Retinal pigment epithelial cell (primary cell): ENCODE results near the gene ILF2.
"Not testable (repeated sequence)": the region's sequence is repeated elsewhere in the genome, so short reads cannot be mapped to it uniquely, and the experiment has no call there.

Experiments used
- DNase-seq: peaks from one replicate; pipeline ENCODE4 v3.0.0-alpha.2; 2010; ENCODE audit warnings: low read depth
- H3K4me3 ChIP-seq: 2 replicates; pipeline ENCODE4 v1.5.1; 2011; ENCODE audit warnings: mild to moderate bottlenecking, low read length, control low read depth, moderate library complexity
- TF ChIP-seq, protein P1 (sequence below): conservative IDR thresholded peaks from 2 replicates; pipeline ENCODE4 v1.5.1; 2011; ENCODE audit warnings: low read depth, low read length, control low read depth, inconsistent platforms

The ILF2 gene

DNA sequence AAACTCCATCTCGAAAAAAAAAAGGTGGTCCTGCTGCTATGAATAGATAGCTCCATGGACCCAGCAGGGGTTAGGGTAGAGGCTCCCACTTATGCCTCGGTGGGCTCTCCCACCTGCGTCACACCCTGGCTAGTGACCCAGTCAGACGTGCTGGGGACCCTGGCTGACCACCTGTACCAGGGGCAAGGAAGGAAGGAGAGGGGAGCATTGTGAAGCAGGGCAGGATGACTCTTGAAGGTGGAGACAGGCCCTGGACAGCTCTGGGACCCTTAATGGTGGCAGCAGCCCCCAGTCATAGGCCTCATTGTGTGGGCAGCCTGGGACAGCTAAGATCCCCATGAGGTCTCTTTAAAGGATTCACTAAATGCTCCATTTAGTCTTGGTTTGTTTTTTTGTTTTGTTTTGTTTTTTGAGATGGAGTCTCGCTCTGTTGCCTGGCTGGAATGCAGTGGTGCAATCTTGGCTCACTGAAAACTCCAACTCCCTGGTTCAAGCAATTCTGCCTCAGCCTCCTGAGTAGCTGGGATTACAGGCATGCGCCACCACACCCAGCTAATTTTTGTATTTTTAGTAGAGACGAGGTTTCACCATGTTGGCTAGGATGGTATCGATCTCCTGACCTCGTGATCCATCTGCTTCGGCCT is 22.7 kb downstream of the ILF2 start:
- no peak for DNase-seq
- no peak overlapping the region for H3K4me3 ChIP-seq
- TF ChIP-seq, protein P1, sequence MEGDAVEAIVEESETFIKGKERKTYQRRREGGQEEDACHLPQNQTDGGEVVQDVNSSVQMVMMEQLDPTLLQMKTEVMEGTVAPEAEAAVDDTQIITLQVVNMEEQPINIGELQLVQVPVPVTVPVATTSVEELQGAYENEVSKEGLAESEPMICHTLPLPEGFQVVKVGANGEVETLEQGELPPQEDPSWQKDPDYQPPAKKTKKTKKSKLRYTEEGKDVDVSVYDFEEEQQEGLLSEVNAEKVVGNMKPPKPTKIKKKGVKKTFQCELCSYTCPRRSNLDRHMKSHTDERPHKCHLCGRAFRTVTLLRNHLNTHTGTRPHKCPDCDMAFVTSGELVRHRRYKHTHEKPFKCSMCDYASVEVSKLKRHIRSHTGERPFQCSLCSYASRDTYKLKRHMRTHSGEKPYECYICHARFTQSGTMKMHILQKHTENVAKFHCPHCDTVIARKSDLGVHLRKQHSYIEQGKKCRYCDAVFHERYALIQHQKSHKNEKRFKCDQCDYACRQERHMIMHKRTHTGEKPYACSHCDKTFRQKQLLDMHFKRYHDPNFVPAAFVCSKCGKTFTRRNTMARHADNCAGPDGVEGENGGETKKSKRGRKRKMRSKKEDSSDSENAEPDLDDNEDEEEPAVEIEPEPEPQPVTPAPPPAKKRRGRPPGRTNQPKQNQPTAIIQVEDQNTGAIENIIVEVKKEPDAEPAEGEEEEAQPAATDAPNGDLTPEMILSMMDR, result no peak

GRCh38 chr1:153647346-153647714 is 23.5 kb downstream of the ILF2 start:
- DNase-seq, result no peak
- no peak overlapping the region for H3K4me3 ChIP-seq

DNA sequence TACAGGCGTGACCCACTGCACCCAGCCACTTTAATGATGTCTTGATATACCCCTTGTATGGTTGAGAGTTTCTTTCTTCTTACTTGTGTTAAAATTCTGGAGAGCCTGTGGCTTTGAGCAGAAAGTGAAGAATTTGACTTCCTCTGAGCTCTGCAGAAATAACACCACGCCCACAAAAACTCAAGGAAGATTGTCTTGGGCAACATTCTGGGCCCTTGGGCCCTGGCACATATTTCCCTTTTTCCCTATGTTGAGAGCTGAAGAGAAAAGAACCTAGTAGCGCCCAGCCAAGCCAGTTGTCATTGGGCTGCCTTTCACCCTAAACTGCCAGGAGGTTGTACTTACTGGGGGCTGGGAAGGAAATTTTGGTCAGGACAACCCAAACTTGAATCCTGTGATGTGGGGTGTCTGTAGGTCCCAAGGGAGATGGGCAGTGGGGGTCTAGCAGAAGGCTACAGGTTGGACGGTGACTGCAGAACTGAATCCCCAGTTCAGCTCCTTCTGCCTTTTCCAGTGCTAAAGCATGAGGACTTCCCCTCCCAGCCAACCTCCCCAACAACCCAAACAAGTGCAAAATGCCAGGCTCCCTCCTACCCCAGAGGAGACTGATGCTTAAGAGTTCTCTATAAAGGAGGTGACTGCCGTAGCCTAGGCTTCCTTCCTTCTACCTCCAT is 24.0 kb downstream of the ILF2 start:
- no peak overlapping the region for H3K4me3 ChIP-seq
- TF ChIP-seq, protein P1, result no peak
- no peak for DNase-seq

More at GRCh38 chr1:153647346-153647714, 23.5 kb downstream of the ILF2 start:
- TF ChIP-seq, protein P1, result peak; percentile 12

DNA sequence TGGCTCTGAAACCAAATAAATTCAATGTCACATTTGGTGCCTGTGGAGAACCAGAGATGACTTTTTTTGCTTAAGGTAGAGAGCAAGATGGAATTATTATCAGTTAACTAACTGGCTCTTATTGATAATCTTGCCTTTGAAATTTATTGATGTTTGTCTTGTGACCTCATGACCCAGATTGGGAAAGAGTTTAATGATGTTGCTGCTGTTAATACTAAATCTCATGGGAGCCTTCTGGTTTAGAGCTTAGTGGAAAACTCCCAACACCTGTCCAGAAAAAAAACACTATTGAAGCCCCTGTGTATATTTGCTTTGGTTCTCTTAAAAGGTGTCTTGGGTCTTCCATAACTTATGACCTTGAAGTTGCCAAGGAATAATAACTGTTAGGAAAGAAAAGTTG is 27.0 kb downstream of the ILF2 start:
- DNase-seq, result no peak
- TF ChIP-seq, protein P1, result no peak

DNA sequence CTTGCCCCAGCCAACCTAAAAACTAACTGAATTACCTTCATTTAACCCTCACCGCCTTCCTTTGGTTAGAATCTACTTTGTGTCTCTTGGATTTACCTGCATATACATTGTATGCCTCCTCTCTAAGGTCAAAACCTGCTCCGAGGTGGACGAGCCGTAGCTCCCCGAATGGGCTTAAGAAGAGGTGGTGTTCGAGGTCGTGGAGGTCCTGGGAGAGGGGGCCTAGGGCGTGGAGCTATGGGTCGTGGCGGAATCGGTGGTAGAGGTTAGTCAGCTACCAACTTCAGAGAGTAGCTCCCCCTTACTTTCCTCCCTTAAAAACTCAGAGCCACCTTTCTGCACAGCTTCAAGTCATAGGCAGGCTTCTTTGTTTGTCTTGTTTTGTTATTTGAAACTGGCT is 27.7 kb downstream of the ILF2 start:
- H3K4me3 ChIP-seq, result no peak overlapping the region
- no peak for DNase-seq
- TF ChIP-seq, protein P1, result no peak

More for the DNA sequence above, 27.0 kb downstream of the ILF2 start:
- no peak overlapping the region for H3K4me3 ChIP-seq

GRCh38 chr1:153642161-153642560 is 28.6 kb downstream of the ILF2 start:
- no peak for DNase-seq
- H3K4me3 ChIP-seq, result no peak overlapping the region
- TF ChIP-seq, protein P1, result no peak

DNA sequence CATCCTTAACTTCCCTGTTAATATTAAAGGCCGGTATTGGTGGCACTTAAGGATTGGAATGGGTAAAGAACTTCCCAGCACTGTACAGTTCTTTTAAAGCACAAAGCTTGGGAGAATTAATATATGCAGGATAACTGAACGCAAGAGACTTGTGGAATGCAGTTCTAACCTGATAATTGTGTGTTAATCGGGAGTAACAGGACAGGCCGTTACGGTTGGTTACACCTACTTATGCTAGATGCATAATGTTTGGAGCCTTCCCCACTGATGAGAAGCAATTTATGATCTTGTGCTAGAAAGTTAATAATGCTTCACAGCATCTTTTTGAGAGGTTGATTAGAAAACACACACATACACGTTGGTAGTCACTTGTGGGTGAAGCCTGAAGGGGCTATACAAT is 29.9 kb downstream of the ILF2 start:
- TF ChIP-seq, protein P1, result no peak
- H3K4me3 ChIP-seq, result no peak overlapping the region
- DNase-seq, result no peak

- not testable (repeated sequence) for H3K4me3 ChIP-seq, DNase-seq
Observed at GRCh38 chr1:153640213-153640612, 30.6 kb downstream of the ILF2 start.
